ENCODE results near the gene MMP25. TPM values are rescaled to one million over a fixed set of nuclear protein-coding genes. Genes with fewer than 3 reads are reported as not detected.

The MMP25 gene
- 10 to 100 TPM in 1 of 4 donors, 1 to 10 TPM in 3; 1.2 to 38.8 (median 2.2) TPM for total RNA-seq

GRCh38 chr16:3045758-3046640 is at the start of gene MMP25:
Gene MMP25, plus strand, starts transcription at chr16:3046561. Its CDS starts 357 bp downstream, at chr16:3046918.
- no peak for TF ChIP-seq CTCF (IDR thresholded peaks at IDR 0.05)
- DNase-seq (ENCODE audit: low spot score) (no peak), ATAC-seq (ENCODE audit: low FRiP score) (no peak)

GRCh38 chr16:2999929-3000328 is 46.4 kb upstream of the MMP25 start:
- DNase-seq (ENCODE audit: low spot score) (no peak), ATAC-seq (ENCODE audit: low FRiP score) (no peak)
- TF ChIP-seq CTCF (IDR thresholded peaks at IDR 0.05), result no peak

- no peak for TF ChIP-seq CTCF (IDR thresholded peaks at IDR 0.05)
- ATAC-seq (ENCODE audit: low FRiP score), result no peak
Observed at GRCh38 chr16:3000540-3000939, 45.8 kb upstream of the MMP25 start.

GRCh38 chr16:3001316-3001715 is 45.0 kb upstream of the MMP25 start:
- DNase-seq (ENCODE audit: low spot score) (no peak), ATAC-seq (ENCODE audit: low FRiP score) (no peak)
- no peak for TF ChIP-seq CTCF (IDR thresholded peaks at IDR 0.05)

More at GRCh38 chr16:3000540-3000939, 45.8 kb upstream of the MMP25 start:
- no peak for DNase-seq (ENCODE audit: low spot score)

- TF ChIP-seq CTCF (IDR thresholded peaks at IDR 0.05), result peak in 1 of 3 donors; percentile 4
- peak; percentile 99 for ATAC-seq (ENCODE audit: low FRiP score)
- DNase-seq (ENCODE audit: low spot score), result peak; percentile 78
Observed at GRCh38 chr16:3003582-3004270, 42.6 kb upstream of the MMP25 start.

- ATAC-seq (ENCODE audit: low FRiP score) (peak; percentile 37), DNase-seq (ENCODE audit: low spot score) (no peak)
- no peak for TF ChIP-seq CTCF (IDR thresholded peaks at IDR 0.05)
Observed at GRCh38 chr16:3004319-3004718, 42.0 kb upstream of the MMP25 start.

Measured in omental fat pad (tissue), 4 donors.